Panc1 (cell line): ENCODE results near the gene CYTH4. TPM values are rescaled to one million over a fixed set of nuclear protein-coding genes. Genes with fewer than 3 reads are reported as not detected.

Experiments
- ATAC-seq: fragments of 200-7000 bp; cut with Tn5 transposase; 2 replicates; pipeline ENCODE4 v1.9.1; 2020; ENCODE audit warnings: mild to moderate bottlenecking, moderate library complexity
- BruUV-seq: library from RNA; stranded (reverse); fragments of 400-500 nt; replicated peaks from 2 replicates; lab custom pipeline; 2021; lab: Mats Ljungman, UMichigan
- CTCF ChIA-PET: fragments of 300-600 bp; sonication (Branson Sonifier 250); formaldehyde crosslinking; loops from one replicate; lab custom pipeline; 2022; ENCODE audit warnings: antibody characterized with exemption; lab: Charles Lee
- POLR2A ChIA-PET: fragments of 300-600 bp; sonication (Branson Sonifier 250); formaldehyde crosslinking; loops from one replicate; lab custom pipeline; 2022; ENCODE audit warnings: antibody characterized with exemption; lab: Charles Lee
- DNase-seq: peaks from one replicate; pipeline ENCODE4 v3.0.0-alpha.2; 2010; ENCODE audit warnings: low read depth, low spot score
- H3K27ac ChIP-seq: 2 replicates; pipeline ENCODE4 v1.5.1; 2011; ENCODE audit warnings: mild to moderate bottlenecking, low read length, inconsistent platforms
- H3K27me3 ChIP-seq: fragments of 200-500 bp; sonication (Bioruptor generic); 2 replicates; pipeline ENCODE4 v1.6.0; 2014; ENCODE audit warnings: low read length, inconsistent platforms; ENCODE audit not compliant: control insufficient read depth, insufficient read depth
- H3K36me3 ChIP-seq: fragments of 200-500 bp; sonication (Bioruptor generic); 2 replicates; pipeline ENCODE4 v1.5.1; 2014; ENCODE audit warnings: inconsistent platforms, mild to moderate bottlenecking, low read length, moderate library complexity; ENCODE audit not compliant: control insufficient read depth, insufficient read depth
- H3K4me1 ChIP-seq: 2 replicates; pipeline ENCODE4 v1.5.1; 2011; ENCODE audit warnings: inconsistent platforms, mild to moderate bottlenecking, low read length, moderate library complexity; ENCODE audit not compliant: control insufficient read depth, insufficient read depth
- H3K4me3 ChIP-seq, 2 experiments: 2 replicates each; pipeline ENCODE4 v1.5.1; 2011 to 2012; ENCODE audit warnings: low read depth in 2 of 2, low read length in 2 of 2, mild to moderate bottlenecking in 2 of 2, inconsistent platforms in 1 of 2, moderate library complexity in 1 of 2
- H3K9me3 ChIP-seq: fragments of 200-500 bp; sonication (Bioruptor generic); 2 replicates; pipeline ENCODE4 v1.5.1; 2014; ENCODE audit warnings: low read depth, mild to moderate bottlenecking, inconsistent platforms, low read length, moderate library complexity; ENCODE audit not compliant: control insufficient read depth, insufficient read depth
- CTCF ChIP-seq: fragments of 450-650 bp; IDR thresholded peaks from 2 replicates; pipeline ENCODE4 v1.5.1; 2017; ENCODE audit warnings: mild to moderate bottlenecking
- POLR2AphosphoS5 ChIP-seq: IDR thresholded peaks from 2 replicates; pipeline ENCODE4 v1.6.1; 2012; ENCODE audit warnings: mild to moderate bottlenecking, low read depth, low read length, moderate library complexity
- REST ChIP-seq, 2 experiments: IDR thresholded peaks; 2 replicates each; pipeline ENCODE4 v1.6.1; 2011 to 2012; ENCODE audit warnings: low read depth in 2 of 2, control low read depth in 1 of 2, low read length in 1 of 2, mild to moderate bottlenecking in 1 of 2, moderate library complexity in 1 of 2; ENCODE audit not compliant: insufficient read depth in 1 of 2
- SIN3A ChIP-seq: IDR thresholded peaks from 2 replicates; pipeline ENCODE4 v1.6.1; 2012; ENCODE audit warnings: low read depth, mild to moderate bottlenecking, low read length, moderate library complexity, borderline replicate concordance; ENCODE audit not compliant: insufficient read depth
- TCF7L2 ChIP-seq: IDR thresholded peaks from 2 replicates; pipeline ENCODE4 v1.6.1; 2011; ENCODE audit warnings: mild to moderate bottlenecking, low read depth, low read length, inconsistent platforms
- in situ Hi-C: cut with HindIII; loops from 2 replicates; pipeline ENCODE4 v1.10.0; 2016; ENCODE audit warnings: low sequenced_read_pairs, low pct_unique_long_range_greater_than_20kb
- intact Hi-C: fragments of 100-400 bp; cut with micrococcal nuclease; formaldehyde crosslinking; loops from one replicate; pipeline ENCODE4 v1.10.0; 2022; ENCODE audit not compliant: unreplicated experiment
- total RNA-seq: library from RNA; stranded (reverse); gene quantifications from one replicate; pipeline ENCODE4 v1.2.1, GENCODE V29; 2021; ENCODE audit not compliant: unreplicated experiment

The CYTH4 gene
- total RNA-seq, 1 experiment from 2014 or later = 1.3 TPM

- no peak for DNase-seq
- Histone ChIP-seq H3K36me3 (no peaks in the 10 kb centered on the region), H3K9me3 (no peaks in the 10 kb centered on the region), H3K4me3 (no peak overlapping the region), H3K27ac (no peak overlapping the region), H3K4me1 (peaks cover 4% of the 10 kb centered on the region; the same call in 1 of the 2 replicates), H3K27me3 (no peaks in the 10 kb centered on the region)
- BruUV-seq = no TSS peak
- ChIA-PET POLR2A (no interaction called here), CTCF (no interaction called here)
- in situ Hi-C loops = no loop called here
- no peak for ATAC-seq
- intact Hi-C loops = no loop called here
- TF ChIP-seq POLR2AphosphoS5 = no peak
- TF ChIP-seq SIN3A = no peak
- TF ChIP-seq CTCF = no peak
- TF ChIP-seq REST (IDR thresholded peaks at IDR 0.05; ENCODE audit: insufficient read depth in 1 of 2, low read depth in 2 of 2, low read length in 1 of 2) = no peak
- TF ChIP-seq TCF7L2 = no peak
These were observed 12.4 kb downstream of the CYTH4 start for GRCh38 chr22:37294747-37295146.

- no peak for TF ChIP-seq TCF7L2
- no peak for TF ChIP-seq CTCF
- TF ChIP-seq POLR2AphosphoS5 = no peak
- no peak for TF ChIP-seq REST (IDR thresholded peaks at IDR 0.05; ENCODE audit: insufficient read depth in 1 of 2, low read depth in 2 of 2, low read length in 1 of 2)
- no peak for TF ChIP-seq SIN3A
- intact Hi-C loops = no loop called here
- Histone ChIP-seq H3K4me1 (peaks cover 4% of the 10 kb centered on the region; the same call in 1 of the 2 replicates), H3K9me3 (no peaks in the 10 kb centered on the region), H3K27ac (no peak overlapping the region), H3K36me3 (no peaks in the 10 kb centered on the region), H3K27me3 (no peaks in the 10 kb centered on the region), H3K4me3 (no peak overlapping the region)
- no peak for DNase-seq
- in situ Hi-C loops = no loop called here
- ChIA-PET CTCF (interaction anchor here (1.2 kb wide), 1 partner anchor 12 kb away, joined by 3 read pairs; no protein-coding TSS in a partner anchor), POLR2A (no interaction called here)
- 0 out of 2 replicates have a peak, but pooled peaks have one; percentile 15 for ATAC-seq
- no TSS peak for BruUV-seq
These were observed 13.0 kb downstream of the CYTH4 start for GRCh38 chr22:37295213-37295886.
